ENCODE data around the gene HES4. TPM values are rescaled to one million over a fixed set of nuclear protein-coding genes. Genes with fewer than 3 reads are reported as not detected.

Gene HES4
- total RNA-seq, 1 donor from 2014 or later: 137 TPM

DNA sequence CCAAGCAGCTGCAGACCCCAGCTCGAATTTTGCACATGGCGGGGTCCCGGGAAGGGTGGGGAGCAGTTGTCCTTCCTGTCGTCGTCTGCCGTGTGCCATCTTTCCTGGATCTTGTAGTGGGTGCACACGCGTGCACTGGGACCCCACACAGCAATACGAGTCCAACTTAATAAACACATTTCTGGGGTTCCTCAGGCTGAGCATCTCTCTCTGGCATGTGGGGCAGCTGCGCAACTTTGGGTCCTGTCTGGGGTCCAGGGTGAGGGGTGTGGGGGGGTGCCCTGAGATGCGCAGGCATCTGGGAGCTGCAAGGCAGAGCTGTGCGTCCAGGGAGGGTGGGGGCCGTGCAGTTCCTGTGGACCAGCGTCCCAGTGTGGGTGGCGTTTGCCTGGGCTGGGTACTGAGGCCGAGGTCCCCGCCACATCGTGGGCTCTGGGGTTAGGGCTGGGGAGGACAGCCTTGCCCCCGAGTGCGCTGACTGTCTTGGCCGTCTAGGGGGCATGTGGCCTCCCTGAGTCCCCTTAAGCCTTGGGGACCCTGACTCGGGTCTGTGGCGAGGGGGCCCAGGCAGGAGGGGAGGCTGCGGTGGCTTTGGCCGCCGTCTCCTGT, 34.3 kb downstream of the HES4 start:
- DNase-seq (ENCODE audit: low spot score): no peak
- Mint-ChIP-seq H3K4me1 (ENCODE audit: low read depth) (peaks cover 10% of the 10 kb centered on the region), H3K36me3 (ENCODE audit: low read depth) (no peaks in the 10 kb centered on the region), H3K27me3 (ENCODE audit: low read depth) (peaks cover 2% of the 10 kb centered on the region), H3K4me3 (ENCODE audit: unreplicated experiment) (no peak overlapping the region), H3K27ac (ENCODE audit: unreplicated experiment) (no peak overlapping the region), H3K9me3 (ENCODE audit: low read depth) (no peaks in the 10 kb centered on the region)
- TF ChIP-seq, protein P1, sequence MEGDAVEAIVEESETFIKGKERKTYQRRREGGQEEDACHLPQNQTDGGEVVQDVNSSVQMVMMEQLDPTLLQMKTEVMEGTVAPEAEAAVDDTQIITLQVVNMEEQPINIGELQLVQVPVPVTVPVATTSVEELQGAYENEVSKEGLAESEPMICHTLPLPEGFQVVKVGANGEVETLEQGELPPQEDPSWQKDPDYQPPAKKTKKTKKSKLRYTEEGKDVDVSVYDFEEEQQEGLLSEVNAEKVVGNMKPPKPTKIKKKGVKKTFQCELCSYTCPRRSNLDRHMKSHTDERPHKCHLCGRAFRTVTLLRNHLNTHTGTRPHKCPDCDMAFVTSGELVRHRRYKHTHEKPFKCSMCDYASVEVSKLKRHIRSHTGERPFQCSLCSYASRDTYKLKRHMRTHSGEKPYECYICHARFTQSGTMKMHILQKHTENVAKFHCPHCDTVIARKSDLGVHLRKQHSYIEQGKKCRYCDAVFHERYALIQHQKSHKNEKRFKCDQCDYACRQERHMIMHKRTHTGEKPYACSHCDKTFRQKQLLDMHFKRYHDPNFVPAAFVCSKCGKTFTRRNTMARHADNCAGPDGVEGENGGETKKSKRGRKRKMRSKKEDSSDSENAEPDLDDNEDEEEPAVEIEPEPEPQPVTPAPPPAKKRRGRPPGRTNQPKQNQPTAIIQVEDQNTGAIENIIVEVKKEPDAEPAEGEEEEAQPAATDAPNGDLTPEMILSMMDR (IDR thresholded peaks at IDR 0.05): no peak

DNA sequence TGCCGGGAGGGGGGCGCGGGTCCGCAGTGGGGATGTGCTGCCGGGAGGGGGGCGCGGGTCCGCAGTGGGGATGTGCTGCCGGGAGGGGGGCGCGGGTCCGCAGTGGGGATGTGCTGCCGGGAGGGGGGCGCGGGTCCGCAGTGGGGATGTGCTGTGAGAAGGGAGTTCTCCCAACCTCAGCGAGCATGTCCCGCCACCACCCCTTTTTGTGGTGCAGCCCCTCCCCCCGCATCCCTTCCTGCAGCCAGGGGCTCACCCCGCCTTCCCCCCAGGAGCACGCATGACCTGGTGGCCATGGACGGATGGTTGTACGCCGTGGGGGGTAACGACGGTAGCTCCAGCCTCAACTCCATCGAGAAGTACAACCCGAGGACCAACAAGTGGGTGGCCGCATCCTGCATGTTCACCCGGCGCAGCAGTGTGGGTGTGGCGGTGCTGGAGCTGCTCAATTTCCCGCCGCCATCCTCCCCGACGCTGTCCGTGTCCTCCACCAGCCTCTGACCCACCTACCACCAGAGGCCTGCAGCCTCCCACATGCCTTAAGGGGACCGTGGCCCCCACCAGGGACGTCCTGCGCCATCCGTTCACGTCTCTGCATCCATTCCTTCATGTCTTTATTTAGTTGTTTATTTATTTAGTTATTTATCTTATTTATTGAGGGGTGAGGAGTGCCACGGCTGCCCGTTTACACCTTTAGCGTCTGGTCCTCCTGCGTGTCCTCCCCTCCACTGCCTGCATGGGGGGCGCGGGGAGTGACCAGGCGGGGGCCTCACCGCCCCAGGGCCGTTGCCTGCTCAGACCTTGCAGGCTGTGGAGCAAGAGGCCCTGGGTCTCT, 35.0 kb downstream of the HES4 start:
- no peak overlapping the region for H3K27ac Mint-ChIP-seq (ENCODE audit: unreplicated experiment)
- peaks cover 10% of the 10 kb centered on the region for H3K4me1 Mint-ChIP-seq (ENCODE audit: low read depth)
- no peaks in the 10 kb centered on the region for H3K9me3 Mint-ChIP-seq (ENCODE audit: low read depth)
- TF ChIP-seq, protein P1 (IDR thresholded peaks at IDR 0.05): no peak
- H3K4me3 Mint-ChIP-seq (ENCODE audit: unreplicated experiment): no peak overlapping the region
- no peak for DNase-seq (ENCODE audit: low spot score)
- H3K27me3 Mint-ChIP-seq (ENCODE audit: low read depth): peaks cover 2% of the 10 kb centered on the region
- H3K36me3 Mint-ChIP-seq (ENCODE audit: low read depth): no peaks in the 10 kb centered on the region

DNA sequence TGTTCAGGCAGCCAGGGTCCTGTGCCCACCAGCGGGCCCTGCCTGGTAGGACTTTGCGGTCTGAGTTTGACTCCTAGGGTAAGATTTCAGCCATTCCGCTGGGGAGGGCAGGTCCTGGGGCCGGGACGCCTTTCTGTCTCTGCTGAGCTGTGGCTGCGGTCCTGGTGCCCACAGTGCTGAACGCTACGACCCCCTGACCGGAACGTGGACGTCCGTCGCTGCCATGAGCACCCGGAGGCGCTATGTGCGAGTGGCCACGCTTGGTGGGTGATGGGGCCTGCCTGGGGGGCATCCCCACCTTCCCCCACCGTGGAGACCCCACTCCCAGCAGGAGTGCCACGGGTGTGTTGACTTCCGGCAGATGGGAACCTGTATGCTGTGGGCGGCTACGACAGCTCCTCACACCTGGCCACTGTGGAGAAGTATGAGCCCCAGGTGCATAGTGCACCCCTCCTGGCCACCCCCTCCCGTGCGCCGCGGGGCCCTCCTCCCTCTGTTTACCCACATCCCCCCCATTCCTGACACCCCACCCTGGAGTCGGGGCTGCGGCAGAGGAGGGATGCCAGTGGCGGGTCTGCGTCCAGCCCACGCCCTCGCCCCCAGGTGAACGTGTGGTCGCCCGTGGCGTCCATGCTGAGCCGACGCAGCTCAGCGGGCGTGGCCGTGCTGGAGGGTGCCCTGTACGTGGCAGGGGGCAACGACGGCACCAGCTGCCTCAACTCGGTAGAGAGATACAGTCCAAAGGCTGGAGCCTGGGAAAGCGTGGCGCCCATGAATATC, 36.0 kb downstream of the HES4 start:
- Mint-ChIP-seq H3K27ac (ENCODE audit: unreplicated experiment) (no peak overlapping the region), H3K9me3 (ENCODE audit: low read depth) (no peaks in the 10 kb centered on the region), H3K4me1 (ENCODE audit: low read depth) (peaks cover 10% of the 10 kb centered on the region), H3K4me3 (ENCODE audit: unreplicated experiment) (no peak overlapping the region), H3K36me3 (ENCODE audit: low read depth) (no peaks in the 10 kb centered on the region), H3K27me3 (ENCODE audit: low read depth) (no peaks in the 10 kb centered on the region)
- DNase-seq (ENCODE audit: low spot score): no peak
- TF ChIP-seq, protein P1 (IDR thresholded peaks at IDR 0.05): no peak

DNA sequence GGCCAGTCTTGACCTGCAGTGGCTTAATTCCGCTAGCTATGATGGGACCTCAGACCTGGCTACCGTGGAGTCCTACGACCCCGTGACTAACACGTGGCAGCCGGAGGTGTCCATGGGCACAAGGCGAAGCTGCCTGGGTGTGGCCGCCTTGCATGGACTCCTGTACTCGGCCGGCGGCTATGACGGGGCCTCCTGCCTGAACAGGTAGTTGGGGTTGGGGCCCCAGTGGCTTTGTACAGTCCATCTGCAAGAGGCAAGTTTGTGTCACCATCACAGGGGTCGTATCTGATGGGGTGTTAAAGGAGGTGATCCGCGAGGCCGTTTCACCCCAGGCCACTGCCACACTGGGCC, 36.6 kb downstream of the HES4 start:
- Mint-ChIP-seq H3K4me1 (ENCODE audit: low read depth) (peaks cover 14% of the 10 kb centered on the region), H3K27me3 (ENCODE audit: low read depth) (no peaks in the 10 kb centered on the region), H3K36me3 (ENCODE audit: low read depth) (no peaks in the 10 kb centered on the region), H3K27ac (ENCODE audit: unreplicated experiment) (no peak overlapping the region), H3K9me3 (ENCODE audit: low read depth) (no peaks in the 10 kb centered on the region), H3K4me3 (ENCODE audit: unreplicated experiment) (no peak overlapping the region)
- TF ChIP-seq, protein P1 (IDR thresholded peaks at IDR 0.05): no peak
- no peak for DNase-seq (ENCODE audit: low spot score)
